NB4 (cell line): Measurements from ENCODE around the gene UBE2G1.
"Not testable (repeated sequence)": the region's sequence is repeated elsewhere in the genome, so short reads cannot be mapped to it uniquely, and the experiment has no call there.

ENCODE experiments used
- DNase-seq: peaks from one replicate; pipeline ENCODE4 v3.0.0; 2010; ENCODE audit warnings: low read depth
- H3K4me3 ChIP-seq: one replicate; pipeline ENCODE4 v1.5.1; 2011; ENCODE audit warnings: mild to moderate bottlenecking, low read depth, low read length, moderate library complexity
- MYC ChIP-seq: IDR thresholded peaks from 2 replicates; pipeline ENCODE4 v1.6.1; 2011; ENCODE audit warnings: low read depth, low read length
- POLR2A ChIP-seq: IDR thresholded peaks from 2 replicates; pipeline ENCODE4 v1.6.1; 2011; ENCODE audit warnings: mild to moderate bottlenecking; ENCODE audit not compliant: insufficient read length; ENCODE audit errors: extremely low read depth
- TF ChIP-seq, protein P1 (sequence below): IDR thresholded peaks from 2 replicates; pipeline ENCODE4 v1.6.1; 2011; ENCODE audit warnings: low read depth, low read length
- TF ChIP-seq, protein P2 (sequence below): IDR thresholded peaks from one replicate; pipeline ENCODE4 v1.5.1; 2012; ENCODE audit warnings: low read depth, low read length

Gene UBE2G1

DNA sequence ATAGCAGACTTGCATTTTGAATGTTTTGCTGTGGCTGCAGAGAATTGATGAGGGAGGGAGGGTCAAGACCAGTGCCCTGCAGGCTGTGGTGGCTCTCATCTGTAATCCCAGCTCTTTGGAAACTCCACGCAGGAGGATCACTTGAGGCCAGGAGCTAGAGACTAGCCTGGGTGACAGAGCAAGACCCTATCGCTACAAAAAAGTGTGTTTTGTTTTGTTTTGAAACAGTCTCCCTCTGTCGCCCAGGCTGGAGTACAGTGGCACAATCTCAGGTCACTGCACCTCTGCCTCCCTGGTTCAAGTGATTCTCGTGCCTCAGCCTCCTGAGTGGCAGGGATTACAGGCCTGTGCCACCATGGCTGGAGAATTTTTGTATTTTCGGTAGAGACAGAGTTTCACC lies 1.9 kb upstream of the UBE2G1 start:
- no peak for DNase-seq
- H3K4me3 ChIP-seq = no peak overlapping the region
- TF ChIP-seq MYC = no peak
- TF ChIP-seq POLR2A = no peak

DNA sequence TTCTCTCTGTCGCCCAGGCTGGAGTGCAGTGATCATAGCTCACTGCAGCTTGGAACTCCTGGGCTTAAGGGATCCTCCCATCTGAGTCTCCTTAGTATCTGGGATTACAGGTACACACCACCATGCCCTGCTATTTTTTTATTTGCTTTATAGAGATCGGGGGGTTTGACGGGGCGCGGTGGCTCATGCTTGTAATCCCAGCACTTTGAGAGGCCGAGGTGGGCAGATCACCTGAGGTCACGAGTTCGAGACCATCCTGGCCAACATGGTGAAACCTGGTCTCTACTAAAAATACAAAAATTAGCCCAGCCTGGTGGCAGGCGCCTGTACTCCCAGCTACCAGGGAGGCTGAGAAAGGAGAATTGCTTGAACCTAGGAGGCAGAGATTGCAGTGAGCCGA lies 702 bp upstream of the UBE2G1 start:
- not testable (repeated sequence) for H3K4me3 ChIP-seq

DNA sequence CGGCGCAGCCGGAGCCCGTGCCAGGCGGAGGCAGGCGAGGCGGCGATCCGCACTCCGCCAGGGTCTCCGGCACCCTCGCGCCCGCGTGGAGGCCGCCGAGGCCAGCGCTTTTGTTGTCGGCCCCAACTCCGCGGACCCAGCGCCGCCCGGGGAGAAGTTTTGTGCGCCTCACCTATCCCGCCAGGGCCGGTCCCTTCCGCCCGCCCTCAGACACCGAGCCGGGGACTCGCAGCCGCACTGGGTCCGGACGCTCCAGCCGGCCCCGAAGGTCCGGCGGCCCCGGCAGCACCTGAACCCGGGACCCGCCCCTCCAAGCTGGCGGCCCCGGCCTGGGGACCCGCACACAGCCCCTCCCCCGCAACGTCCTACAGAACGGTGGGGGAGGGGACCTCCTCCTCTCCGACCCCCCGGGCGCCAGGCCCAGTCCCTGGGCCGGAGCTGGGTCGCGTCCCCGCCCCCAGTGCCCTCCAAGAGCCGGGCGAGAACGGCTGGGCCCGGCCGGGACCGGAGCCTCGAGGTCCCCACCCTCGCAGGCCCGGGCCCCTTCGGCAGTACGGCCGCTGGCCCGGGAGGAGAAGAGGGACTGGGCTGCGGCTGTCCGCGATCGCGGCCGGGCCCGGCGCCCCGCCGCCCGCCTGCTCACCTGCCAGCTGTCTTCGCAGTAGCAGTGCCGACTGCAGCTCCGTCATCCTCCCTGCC lies 698 bp downstream of the UBE2G1 start:
- TF ChIP-seq, protein P1, sequence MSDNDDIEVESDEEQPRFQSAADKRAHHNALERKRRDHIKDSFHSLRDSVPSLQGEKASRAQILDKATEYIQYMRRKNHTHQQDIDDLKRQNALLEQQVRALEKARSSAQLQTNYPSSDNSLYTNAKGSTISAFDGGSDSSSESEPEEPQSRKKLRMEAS = no peak
- TF ChIP-seq POLR2A = no peak
- TF ChIP-seq MYC = no peak
- TF ChIP-seq, protein P2, sequence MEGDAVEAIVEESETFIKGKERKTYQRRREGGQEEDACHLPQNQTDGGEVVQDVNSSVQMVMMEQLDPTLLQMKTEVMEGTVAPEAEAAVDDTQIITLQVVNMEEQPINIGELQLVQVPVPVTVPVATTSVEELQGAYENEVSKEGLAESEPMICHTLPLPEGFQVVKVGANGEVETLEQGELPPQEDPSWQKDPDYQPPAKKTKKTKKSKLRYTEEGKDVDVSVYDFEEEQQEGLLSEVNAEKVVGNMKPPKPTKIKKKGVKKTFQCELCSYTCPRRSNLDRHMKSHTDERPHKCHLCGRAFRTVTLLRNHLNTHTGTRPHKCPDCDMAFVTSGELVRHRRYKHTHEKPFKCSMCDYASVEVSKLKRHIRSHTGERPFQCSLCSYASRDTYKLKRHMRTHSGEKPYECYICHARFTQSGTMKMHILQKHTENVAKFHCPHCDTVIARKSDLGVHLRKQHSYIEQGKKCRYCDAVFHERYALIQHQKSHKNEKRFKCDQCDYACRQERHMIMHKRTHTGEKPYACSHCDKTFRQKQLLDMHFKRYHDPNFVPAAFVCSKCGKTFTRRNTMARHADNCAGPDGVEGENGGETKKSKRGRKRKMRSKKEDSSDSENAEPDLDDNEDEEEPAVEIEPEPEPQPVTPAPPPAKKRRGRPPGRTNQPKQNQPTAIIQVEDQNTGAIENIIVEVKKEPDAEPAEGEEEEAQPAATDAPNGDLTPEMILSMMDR = no peak
- DNase-seq = peak; percentile 51
- H3K4me3 ChIP-seq = peak overlapping the region; percentile 80

More for the DNA sequence above, 702 bp upstream of the UBE2G1 start:
- not testable (repeated sequence) for DNase-seq

DNA sequence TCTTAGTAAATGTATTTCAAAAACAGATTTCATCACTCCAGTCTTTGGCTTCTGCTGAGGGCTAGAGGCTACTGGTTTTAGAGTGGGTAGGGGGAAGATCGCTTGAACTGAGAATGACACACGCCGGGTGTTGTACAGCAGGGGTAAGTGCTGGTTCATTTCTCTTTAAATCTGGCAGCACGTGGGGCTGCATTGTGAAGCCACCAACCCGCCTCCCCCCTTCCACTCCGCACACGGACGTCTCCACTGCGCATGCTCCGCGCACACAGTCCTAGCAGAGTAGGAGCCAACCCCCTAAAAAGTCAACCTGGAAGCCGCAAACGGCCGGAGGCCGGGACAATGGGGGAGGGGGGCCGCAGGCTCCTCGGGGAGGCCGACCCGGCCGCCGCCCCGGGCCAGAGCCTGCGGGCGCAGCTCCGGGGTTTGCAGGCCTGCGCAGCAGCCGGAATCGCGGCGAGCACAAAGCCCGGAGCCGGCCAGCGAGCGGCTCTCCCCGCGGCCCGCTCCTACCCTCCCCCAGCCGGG lies 1.3 kb downstream of the UBE2G1 start:
- DNase-seq = peak; percentile 94
- TF ChIP-seq, protein P2 = no peak
- TF ChIP-seq MYC (peak; percentile 91), POLR2A (peak; percentile 29)
- TF ChIP-seq, protein P1 = peak; percentile 98
- H3K4me3 ChIP-seq = peak overlapping the region; percentile 80

DNA sequence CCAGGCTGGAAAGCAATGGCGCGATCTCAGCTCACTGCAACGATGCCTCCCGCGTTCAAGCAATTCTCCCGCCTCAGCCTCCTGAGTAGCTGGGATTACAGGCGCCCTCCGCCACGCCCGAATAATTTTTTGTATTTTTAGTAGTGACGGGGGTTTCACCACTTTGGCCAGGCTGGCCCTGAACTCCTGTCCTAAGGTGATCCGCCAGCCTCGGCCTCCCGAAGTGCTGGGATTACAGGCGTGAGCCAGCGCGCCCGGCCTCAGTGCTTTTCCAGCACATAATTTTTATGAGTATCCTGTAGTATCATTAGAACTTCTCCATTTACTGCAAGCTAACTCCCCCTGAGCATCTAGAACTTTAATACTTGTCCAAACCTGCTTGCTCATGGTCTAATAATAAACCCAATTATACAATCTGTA lies 1.8 kb downstream of the UBE2G1 start:
- TF ChIP-seq, protein P1 = no peak
- no peak for TF ChIP-seq POLR2A
- TF ChIP-seq, protein P2 = no peak

DNA sequence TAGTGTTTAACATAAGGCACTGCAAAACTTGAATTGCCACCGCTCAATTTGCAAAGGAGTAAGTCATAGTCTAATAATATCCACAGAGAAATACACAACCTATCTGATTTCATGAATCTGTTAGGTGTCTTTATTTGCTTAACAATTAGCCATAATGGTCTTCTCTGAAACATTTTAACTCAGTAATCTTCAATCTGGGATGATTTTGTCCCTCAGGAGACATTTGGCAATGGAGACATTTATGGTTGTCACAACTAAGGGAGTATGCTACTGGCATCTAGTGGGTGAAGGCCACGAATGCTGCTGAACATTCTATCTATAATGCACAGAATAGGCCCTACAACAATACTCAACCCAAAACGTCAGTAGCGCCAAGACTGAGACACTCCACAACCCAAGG lies 4.3 kb downstream of the UBE2G1 start:
- no peak overlapping the region for H3K4me3 ChIP-seq
- TF ChIP-seq, protein P2 = no peak
- no peak for TF ChIP-seq POLR2A
- TF ChIP-seq MYC = no peak
- TF ChIP-seq, protein P1 = no peak
- DNase-seq = peak; percentile 14

More for the DNA sequence above, 1.8 kb downstream of the UBE2G1 start:
- H3K4me3 ChIP-seq = peak overlapping the region; percentile 80
- no peak for DNase-seq

DNA sequence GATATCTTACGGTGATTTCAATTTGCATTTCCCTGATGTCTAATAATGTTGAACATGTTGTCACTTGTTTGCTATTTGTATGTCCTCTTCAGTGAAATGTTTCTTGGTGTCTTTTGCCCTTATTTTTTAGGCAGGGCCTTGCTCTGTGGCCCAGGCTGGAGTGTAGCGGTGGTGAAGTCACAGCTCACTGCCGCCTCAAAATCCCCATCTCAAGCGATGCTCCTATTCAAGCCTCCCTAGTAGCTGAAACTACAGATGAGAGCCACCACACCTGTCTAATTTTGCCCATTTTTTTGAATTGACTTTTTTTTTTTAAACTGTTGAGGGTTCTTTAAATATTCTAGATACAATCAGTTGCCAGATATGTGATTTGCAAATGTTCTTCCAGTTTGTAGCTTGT lies 8.3 kb downstream of the UBE2G1 start:
- no peak for DNase-seq
- TF ChIP-seq, protein P1 = no peak
- no peak overlapping the region for H3K4me3 ChIP-seq
